Mucosa of gallbladder (tissue), 1 donor: ENCODE measurements around the gene KCNJ11. TPM values are rescaled to one million over a fixed set of nuclear protein-coding genes. Genes with fewer than 3 reads are reported as not detected.
"Not testable (repeated sequence)": the region's sequence is repeated elsewhere in the genome, so short reads cannot be mapped to it uniquely, and the experiment has no call there.

Experiments used
- DNase-seq: peaks from one replicate; pipeline ENCODE4 v3.0.0-alpha.2; 2020; ENCODE audit warnings: low spot score
- total RNA-seq: library from RNA; stranded (reverse); gene quantifications from one replicate; pipeline ENCODE4 v1.2.1, GENCODE V29; 2021
- donor health status: DM: no; HTN: no; CAD: no.

The KCNJ11 gene
- total RNA-seq, result 11.9 TPM

DNA sequence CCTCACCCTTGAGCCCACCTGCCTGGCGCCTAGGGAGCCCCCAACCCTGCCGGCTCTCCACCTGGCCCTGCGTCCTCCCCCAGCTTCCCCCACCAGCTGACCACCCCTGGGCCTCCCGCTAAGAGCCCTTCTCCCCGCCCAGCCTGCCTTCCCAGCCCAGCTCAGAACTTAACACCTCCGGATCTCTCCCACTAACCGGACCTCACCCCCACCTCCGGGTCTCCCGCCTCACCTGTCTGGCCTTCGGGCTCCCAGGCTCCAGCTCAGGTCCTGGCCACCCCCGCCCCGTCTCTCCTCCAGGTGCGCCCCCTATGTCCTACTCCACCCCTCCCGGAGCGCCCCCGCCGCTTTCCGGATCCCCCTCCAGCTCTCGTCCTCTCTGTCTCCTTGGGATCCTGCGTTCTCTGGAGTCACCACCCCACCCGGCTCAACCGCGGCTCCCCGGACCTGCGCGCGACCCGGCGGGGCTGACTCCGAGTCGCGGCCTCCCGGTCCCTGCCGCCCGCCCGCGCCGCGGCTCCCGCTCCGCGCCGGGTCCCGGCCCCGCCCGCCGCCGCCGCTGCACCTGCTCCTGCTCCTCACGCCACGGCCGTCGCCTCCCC, at the start of gene KCNJ11:
Gene KCNJ11 (minus strand): TSS at position 51 of the 602 bp plus-strand sequence. CDS start 568 bp downstream, outside the sequence.
- DNase-seq, result no peak

DNA sequence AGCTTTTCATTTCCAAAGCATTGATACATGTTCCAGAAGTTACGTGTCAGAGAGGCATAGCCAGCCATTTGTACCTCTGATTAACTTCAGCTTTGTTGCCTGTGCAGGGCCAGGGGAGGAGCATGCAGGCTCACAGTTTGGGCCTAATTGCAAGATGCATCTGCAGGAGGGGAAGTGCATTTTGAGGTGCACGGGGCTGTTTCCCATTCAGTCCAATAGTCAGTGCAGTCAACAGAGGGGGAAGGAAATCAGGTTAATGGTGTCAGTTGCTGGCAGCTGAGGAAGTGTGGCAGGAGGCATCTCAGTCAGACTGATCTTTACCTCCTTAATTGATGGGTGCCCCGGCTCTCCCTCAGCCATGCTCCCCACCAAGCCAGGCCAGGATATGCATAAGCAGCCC, 48.9 kb upstream of the KCNJ11 start:
- DNase-seq, result no peak

DNA sequence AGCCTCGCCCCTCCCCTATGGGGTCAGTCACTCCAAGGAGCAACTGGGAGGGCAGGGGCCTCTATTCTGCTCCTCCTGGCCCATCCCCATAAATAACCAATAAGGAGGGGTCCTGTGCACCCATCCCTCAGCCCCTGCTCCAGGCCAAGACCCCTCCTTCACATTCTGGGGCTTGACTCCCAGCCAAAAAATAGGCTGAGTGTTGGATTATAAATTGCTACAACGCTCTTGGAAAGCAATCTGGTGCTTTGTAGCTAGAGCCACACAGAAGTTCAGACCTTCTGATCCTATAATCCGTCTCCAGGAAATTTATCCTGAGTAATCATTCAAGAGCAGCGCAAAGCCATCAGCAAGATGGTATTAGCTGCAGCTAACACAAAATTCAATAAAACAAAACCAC, 45.6 kb upstream of the KCNJ11 start:
- DNase-seq, result no peak

DNA sequence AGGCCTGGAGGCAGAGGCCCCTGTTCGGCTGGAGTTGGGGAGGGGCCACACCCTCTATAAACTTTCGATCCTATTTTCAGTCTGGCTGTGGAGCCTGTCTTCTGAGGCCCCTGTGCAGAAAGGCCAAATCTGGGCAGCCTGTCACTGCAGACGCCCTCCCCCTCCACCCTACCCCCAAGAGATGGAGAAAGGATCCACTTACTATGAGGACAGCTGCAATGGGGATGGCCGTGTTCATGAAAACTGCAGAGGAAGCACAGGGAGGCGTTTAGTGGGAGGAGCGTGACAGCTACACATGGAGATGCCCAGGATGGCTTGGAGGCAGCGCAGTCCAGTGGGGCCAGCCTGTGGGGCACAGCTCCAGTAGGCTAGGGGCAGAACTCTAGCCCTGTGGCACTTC, 43.5 kb upstream of the KCNJ11 start:
- DNase-seq, result no peak

DNA sequence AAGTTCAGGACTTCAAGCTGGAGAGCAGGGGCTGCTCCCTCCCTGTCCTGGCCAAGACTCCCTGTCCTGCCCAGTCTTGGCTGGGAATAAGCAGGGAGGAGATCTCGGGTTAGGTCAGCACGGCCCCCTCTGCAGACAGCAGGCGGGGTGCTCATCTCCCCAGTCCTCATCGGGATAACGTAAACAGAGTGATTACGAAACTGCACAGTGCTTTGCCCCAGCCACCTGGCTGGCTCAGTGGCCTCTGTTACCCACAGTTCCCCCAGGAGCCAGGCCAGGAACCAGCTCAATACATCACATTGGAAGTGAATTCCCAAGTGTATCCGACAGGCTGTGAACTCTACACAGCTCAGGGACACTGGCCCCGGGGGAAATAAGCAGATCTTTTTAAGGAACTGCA, 42.7 kb upstream of the KCNJ11 start:
- no peak for DNase-seq

DNA sequence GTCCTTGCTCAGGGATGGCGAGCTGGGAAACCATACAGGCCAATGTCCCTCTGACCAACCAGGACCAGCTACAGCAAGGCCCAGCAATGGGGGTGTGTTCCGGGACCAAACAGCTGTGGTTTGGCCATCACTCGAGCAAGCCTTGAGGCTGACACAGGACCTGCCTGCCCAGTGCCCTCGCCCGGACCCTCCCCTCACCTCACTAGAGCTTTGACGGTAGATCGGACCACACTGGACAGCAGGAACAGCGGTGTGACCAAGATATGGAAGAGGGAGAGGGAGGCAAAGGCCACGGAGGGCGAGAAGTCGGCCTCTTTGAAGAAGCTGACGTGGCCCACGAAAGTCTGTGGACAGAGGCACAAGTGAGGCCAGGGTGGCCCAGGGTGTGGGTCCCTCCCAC, 42.2 kb upstream of the KCNJ11 start:
- no peak for DNase-seq

DNA sequence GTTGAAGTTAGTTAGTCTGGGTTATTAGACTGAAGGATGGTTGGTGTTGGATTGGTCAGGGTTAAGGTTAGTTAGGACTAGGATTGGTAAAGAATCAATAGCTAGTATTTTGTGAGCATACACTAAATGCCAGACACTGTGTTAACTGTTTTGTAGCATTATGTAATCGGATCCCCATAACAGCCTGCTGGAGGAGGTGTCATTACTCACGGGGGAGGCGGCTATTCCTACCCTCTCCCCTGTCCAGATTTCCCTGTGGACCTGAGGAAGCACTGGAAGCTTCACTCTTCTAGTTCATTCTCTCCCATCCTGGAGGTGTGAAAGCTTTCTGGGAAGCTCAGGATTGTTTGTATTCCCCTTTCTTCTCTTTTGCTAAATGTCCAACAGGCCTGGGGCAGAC, 40.5 kb upstream of the KCNJ11 start:
- DNase-seq, result no peak

DNA sequence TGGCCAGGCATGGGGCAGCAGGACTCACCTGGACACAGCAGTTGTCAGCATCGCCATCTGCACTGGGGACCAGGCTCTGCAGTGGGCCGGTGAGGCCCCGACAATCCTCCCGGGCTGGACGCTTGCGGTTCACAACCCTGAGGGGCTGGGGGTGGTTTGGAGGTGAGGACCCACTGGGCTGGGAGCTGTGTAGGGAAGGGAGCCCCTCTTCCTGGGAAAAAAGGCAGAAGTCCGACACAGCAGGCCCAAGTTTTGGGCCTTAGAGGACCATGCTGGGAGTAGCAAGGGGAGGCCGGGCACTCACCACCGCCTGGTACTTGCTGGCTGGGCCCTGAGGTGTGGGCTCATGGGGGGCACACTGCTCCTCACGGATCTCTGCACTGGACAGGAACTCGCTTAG, 39.8 kb upstream of the KCNJ11 start:
- DNase-seq, result no peak

DNA sequence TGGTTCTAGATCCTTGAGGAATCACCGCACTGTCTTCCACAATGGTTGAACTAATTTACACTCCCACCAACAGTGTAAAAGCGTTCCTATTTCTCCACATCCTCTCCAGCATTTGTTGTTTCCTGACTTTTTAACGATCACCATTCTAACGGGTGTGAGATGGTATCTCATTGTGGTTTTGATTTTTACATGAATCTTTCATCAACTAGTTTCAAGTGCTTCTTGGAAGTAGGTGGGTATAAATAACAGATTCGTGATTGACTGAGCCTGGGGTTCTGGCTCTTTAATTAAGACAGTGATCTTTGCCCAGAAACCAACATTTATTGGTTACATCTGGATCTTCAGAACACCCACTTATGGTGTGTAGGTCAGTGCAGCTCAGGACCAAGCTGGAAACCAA, 37.8 kb upstream of the KCNJ11 start:
- not testable (repeated sequence) for DNase-seq

DNA sequence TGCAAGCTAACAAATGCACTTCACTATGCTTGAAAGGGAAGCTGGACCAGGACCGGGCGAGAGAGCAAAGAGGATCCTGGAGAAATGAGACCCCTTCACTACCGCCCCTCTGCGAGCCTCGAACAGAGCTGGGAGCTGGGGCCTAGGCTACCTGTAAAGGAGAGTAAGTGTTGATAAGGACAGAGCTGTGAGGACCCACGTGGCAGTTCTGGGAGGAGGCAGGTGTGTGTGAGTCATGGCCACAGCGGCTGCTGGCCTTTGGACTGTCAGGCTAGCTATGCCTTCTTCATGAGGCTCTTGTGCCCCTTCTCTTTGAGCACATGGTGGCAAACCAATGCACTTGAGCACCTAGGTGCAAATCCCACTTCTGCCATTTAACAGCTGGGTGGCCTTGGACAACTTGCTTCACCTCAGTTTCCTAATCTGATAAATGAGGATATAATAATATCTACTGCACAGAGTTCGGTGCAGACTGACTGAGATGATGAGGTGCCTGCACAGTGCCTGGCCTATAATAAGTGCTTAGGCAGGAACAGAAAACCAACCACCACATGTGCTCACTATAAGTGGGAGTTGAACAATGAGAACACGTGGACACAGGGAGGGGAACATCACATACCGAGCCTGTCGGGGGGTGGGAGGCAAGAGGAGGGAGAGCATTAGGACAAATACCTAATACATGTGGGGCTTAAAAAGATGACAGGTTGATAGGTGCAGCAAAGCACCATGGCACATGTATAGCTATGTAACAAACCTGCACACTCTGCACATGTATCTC, 35.3 kb upstream of the KCNJ11 start:
- DNase-seq, result peak; percentile 76

DNA sequence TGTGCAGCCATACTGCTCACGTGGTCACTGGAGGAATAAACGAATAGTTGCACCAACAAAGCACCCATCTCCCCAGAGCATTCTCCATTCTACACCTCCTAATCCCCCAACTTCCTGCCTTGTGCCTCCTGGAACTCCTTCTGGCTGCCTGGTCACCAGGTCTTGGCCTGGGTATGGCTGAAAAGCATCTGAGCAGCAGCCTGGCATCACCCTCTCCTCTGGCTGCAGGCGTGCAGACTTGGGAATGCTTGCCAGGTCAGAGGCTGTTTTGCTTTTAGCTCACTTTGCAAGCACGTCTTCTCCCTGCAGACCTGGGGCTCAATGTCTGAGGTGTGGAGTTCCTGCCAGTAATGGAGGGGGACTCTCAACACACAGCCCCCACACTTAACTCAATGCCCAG, 33.3 kb upstream of the KCNJ11 start:
- DNase-seq, result no peak

DNA sequence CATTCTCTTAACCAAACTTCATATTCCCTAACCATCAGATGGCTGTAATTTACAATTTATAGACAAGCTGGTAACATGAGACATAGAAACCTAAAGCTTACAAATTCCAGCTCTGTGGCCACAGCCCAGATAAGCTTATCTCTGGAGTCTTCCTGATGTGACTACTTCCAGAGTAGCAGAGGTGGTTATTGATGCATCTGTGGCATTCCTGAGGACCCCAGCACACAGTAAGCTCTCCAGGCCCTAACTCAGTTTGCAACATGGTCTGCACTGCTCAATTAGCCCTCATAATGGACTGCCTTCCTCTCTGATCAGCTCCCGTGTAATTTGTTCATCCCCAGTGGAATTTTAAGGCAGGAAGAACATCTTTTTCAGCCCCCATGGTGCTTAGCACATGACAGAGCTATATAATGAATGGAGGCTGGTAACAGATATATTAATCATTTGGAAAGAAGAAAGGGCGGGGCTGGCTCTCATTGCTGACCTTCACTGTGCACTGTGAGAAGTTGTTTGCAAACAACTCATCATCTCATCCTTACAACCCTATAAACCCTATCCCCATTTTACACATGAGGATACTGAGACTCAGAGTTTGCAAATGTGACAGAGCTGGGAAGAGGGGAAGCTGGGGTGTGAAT, 30.1 kb upstream of the KCNJ11 start:
- DNase-seq, result no peak

DNA sequence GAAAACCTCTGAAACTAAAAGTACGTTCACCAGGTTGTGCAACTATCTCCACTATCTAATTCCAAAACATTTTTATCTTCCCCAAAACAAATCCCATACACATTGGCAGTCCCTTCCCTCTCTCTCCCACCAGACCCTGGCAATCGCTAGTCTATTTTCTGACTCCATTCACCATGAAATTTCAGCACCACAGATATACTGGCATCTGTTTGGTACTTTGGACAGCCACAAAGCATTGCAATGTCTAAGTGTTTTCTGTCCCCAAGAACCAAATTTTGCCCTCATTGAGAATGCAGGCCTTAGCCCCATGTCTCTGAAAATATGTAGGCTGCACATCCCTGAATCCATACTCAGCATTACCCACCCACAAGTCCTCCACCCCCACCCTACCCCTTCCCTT, 28.0 kb upstream of the KCNJ11 start:
- DNase-seq, result no peak

DNA sequence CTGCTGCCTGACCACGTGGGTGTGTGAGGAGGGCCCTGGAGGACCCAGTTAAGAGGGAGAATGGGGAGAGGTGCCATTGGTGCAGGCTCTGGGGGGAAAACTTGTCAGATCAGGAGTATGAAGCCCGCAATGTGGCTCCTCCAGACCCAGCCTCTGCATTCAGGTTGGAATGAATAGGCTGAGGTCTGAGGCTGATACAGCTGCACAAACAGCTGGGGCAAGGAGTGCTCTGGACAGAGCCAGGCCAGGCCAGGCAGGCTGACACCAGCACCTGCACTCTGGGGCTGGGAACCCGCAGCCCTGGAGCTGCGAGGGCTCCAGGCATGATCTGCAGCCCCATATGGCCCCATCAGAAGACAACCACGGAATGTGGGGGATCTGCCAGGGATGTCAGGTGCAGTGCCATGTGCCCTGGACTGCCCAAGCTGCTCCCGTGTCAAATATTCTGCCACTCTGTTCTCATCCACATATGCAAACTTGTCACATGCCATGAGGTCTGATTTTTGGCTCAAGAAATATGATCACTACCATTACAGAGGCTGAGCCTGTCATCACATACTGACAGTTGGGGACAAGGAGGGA, 27.2 kb upstream of the KCNJ11 start:
- no peak for DNase-seq

DNA sequence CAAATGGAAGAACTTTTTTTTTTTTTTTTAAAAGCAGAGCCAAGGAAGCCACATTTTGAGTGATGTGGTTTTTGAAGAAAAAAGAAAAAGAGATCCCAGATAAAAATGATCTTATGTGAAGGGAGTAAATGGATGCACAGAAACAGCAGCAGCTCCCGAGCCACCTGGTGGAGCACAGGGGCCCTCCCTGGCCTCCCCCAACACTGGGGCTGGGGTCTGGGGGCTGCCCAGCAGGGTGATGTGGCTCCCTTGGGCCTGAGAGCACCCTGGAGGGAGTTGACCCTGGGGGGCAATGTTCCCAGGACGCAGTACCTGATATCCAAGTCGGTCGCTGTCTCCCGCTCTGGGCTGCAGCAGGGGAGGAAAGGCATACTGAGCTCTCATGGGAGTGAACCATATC, 26.5 kb upstream of the KCNJ11 start:
- no peak for DNase-seq

DNA sequence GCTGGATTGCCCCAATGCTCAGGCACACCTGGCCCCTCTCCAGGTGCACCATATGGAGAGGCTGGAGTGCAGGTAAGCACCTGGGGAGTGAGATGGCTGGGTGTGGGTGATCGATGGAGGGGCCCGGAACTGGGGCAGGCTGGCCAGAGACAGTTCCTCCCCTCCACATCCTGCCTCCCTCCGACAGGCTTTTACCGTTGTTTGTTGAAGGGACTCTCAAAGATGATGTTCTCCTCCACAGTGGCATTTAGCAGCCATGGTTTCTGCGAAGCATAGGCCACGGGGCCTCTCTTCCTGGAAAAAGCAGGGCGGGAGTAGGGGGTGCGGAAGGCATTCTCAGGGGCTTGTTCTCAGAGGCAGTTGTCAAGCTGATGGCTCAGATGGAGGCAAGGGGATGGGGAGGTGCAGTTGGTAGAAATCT, 25.9 kb upstream of the KCNJ11 start:
- no peak for DNase-seq

DNA sequence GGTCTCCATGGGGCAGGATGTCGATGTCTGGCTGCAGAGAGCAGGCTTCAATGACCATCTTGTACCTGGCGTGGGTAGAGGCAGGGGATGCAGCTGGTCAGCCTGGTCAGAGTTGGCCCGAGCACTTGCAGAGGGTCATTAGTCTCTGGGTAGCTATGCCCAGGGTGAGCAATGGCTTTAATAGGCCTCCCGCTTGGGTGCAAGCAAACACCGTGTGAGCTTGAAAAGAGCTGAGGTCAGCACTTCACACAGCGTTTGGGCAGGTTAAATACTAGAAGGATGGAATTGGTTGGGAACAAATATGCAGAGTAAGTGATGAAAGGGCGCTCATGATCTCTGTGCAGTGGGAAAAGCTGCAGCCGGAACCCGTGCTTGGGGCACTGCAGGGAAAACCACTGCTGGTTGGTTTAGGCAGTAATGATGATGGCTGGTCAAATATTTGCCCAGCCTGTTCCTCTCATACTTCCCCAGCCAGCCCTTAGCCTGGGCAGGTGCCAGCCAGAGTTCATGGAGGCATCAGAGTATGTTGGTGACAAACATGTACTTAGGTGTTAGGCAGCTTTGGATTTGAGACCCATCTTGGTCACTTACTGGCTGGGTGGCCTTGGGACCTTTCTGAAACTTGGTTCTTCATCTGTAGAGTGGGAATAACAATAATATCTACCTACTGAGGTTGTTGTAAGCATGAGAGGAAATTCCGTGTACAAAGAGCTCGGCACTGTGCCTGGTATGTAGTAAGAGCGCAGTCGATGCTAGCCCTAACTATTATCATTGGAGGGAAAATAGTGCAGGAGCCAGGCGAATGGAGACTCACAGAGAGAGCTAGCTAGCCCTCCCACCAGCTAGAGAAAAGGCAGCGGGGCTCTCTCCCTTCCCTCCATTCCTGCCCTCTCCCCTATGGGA, 25.2 kb upstream of the KCNJ11 start:
- peak; percentile 47 for DNase-seq

DNA sequence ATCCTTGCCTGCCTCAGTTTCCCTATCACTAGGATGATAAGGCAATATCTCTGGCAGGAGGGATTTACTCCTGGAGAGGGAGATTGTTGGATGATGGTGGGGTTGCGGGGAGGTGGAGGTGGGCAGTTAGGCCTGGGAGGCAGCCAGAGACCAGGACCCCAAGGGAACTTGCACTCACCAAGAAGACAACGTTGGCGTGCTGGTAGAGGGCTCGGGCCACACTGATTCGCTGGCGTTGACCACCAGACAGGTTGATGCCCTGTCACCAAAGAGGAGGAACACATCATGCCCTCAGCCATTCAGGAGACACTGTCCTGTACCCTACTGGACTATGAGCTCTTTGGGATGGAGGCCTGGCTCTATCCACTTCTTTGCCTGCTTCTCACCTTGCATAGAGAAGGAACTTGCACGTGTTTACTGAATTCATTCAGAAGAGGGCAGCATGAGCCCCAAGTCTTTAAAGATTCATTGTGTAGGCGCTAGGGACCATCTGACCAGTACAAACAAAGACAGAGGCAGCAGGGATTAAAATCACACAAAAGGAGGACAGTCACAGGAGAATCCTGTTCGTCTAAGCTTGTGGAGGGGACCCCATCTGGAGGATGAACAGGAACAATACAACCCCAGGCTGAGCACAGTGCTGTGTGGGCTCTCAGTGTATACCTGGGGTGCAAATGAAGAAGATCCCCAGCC, 24.2 kb upstream of the KCNJ11 start:
- no peak for DNase-seq

DNA sequence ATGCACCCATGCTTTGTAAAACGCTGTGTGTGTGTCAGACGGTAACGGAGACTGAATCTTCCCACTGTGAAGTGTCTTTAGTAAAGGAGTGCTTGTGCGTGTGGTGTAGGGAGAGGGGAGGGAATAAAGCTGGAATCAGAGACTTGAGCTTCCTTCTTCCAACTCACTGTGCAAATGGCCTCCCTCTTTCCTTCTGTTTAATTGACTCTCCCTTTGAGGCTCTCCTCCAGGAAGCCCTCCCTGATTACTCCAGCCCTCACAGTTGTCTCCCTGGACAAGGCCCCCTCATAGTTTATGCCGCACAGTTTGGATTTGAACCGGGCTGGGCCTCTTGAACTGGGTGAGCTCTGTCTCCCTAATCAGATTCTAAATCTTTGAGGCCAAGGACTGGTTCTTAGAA, 23.0 kb upstream of the KCNJ11 start:
- DNase-seq, result no peak

DNA sequence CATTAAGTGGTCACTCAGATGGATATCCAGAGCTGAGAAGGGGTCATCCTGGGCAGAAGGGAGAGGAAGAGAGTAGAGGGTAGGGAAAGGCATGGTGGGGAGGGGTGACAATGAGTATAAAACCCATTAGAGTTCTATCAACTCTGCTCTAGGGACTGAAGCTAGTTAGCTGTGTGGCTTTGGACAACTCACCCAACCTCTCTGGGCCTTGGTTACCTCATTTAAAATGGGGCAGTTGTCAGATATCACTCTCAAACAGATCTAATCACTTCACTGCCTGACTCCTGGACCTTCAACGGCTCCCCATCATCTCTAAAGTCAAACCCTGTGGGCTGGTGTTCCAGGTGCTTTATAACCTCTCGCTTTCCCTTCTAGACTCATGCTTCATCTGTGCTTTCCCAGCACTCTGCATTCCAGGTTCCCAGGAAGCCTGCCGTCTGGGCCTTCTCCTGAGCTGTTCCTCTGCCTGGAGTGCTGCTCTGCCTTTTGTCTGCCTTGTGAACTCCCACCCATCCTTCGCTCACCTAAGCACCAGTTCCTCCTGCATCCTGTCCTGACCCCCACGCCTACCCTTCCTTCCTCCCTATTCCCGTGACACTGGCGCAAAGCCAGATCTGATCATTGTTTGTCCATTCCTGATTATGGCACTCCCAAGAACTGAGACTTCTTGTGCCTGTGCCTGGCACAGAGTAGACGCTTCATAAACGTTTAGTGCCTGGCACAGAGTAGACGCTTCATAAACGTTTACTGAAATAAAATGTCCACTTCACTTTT, 22.3 kb upstream of the KCNJ11 start:
- DNase-seq, result peak; percentile 76
